Measurements from ENCODE around the gene MCRIP1.

DNA sequence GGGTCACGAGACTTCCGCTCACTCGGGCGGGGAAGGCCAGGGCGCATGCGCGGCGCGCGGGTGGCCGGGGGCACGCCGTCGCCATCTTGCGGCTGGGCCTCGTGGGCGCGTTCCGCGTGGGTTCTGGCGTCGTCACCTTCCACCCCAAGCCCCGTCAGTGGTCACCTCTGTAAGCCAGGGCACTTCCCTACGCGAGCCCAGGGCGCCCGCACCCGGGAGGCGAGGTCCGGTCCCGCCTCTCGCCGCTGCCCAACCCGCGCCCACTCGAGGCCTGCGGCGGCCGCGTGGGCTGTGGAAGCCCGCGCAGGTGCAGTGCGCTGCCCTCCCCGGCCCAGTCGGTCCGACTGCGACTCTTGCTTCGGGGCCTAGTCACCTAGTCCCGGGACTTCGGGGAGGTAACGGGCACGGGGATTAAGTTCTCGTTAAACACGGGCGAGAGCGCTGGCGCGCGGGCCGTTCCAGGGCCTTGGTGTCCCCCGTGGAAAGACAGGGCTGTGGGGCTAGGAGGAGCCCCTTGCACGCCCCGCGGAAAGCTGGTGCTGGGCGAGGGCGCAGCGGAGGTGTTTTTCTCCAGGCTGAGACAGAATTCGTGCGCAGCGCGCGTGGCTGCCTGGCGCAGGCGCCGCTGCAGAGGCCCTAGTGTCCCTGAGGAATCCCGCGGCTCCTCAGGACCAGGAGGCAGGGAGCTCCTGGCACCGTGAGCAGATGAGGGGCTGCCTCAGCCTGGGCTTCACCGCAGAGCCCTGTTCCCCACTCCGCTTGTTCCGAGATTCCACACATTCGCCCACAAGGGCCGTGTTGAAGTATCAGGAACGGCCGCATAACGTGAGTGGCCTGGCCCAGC is 38.5 kb upstream of the MCRIP1 start:
- TF ChIP-seq EP300 (IDR thresholded peaks at IDR 0.05; ENCODE audit: borderline replicate concordance) (peak; percentile 55; the same call in 1 of the 2 replicates), TEAD4 (IDR thresholded peaks at IDR 0.05) (peak; percentile 11; the same call in 1 of the 2 replicates), FOXM1 (IDR thresholded peaks at IDR 0.05; ENCODE audit: borderline replicate concordance, low read depth) (no peak), TAF1 (IDR thresholded peaks at IDR 0.05; ENCODE audit: low read depth) (peak; percentile 66; the same call in 1 of the 2 replicates), RAD21 (IDR thresholded peaks at IDR 0.05; ENCODE audit: low read depth) (no peak), MAX (IDR thresholded peaks at IDR 0.05) (peak; percentile 99), USF1 (IDR thresholded peaks at IDR 0.05) (peak; percentile 91; the same call in 1 of the 2 replicates), CEBPB (IDR thresholded peaks at IDR 0.05) (no peak), CREB1 (IDR thresholded peaks at IDR 0.05; ENCODE audit: low read depth) (peak; percentile 28; the same call in 1 of the 2 replicates), EGR1 (IDR thresholded peaks at IDR 0.05) (peak; percentile 53; the same call in 1 of the 2 replicates)
- TF ChIP-seq, protein P1, sequence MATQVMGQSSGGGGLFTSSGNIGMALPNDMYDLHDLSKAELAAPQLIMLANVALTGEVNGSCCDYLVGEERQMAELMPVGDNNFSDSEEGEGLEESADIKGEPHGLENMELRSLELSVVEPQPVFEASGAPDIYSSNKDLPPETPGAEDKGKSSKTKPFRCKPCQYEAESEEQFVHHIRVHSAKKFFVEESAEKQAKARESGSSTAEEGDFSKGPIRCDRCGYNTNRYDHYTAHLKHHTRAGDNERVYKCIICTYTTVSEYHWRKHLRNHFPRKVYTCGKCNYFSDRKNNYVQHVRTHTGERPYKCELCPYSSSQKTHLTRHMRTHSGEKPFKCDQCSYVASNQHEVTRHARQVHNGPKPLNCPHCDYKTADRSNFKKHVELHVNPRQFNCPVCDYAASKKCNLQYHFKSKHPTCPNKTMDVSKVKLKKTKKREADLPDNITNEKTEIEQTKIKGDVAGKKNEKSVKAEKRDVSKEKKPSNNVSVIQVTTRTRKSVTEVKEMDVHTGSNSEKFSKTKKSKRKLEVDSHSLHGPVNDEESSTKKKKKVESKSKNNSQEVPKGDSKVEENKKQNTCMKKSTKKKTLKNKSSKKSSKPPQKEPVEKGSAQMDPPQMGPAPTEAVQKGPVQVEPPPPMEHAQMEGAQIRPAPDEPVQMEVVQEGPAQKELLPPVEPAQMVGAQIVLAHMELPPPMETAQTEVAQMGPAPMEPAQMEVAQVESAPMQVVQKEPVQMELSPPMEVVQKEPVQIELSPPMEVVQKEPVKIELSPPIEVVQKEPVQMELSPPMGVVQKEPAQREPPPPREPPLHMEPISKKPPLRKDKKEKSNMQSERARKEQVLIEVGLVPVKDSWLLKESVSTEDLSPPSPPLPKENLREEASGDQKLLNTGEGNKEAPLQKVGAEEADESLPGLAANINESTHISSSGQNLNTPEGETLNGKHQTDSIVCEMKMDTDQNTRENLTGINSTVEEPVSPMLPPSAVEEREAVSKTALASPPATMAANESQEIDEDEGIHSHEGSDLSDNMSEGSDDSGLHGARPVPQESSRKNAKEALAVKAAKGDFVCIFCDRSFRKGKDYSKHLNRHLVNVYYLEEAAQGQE (IDR thresholded peaks at IDR 0.05; ENCODE audit: low read depth): no peak

Data from Ishikawa (cell line).